ENCODE data around the gene B4GALT7. TPM values are rescaled to one million over a fixed set of nuclear protein-coding genes. Genes with fewer than 3 reads are reported as not detected.

B4GALT7 gene
- total RNA-seq, 2 experiments from 2014 or later = 31.1 to 33.8 TPM

- Mint-ChIP-seq H3K36me3 (ENCODE audit: low read depth) (peaks cover 33% of the 10 kb centered on the region), H3K9me3 (no peaks in the 10 kb centered on the region), H3K4me3 (no peak overlapping the region), H3K27ac (no peak overlapping the region), H3K27me3 (no peaks in the 10 kb centered on the region), H3K4me1 (ENCODE audit: low read depth) (peaks cover 47% of the 10 kb centered on the region)
- intact Hi-C loops (cut with DNase I, micrococcal nuclease) = loop anchor here in 1 of 2 experiments (5.0 kb wide), 1 partner anchor 550 kb away; the partner anchor contains the start of gene NHP2
- no peak for ATAC-seq (ENCODE audit: poor library complexity)
- Histone ChIP-seq H3K4me1 (ENCODE audit: insufficient read depth, low read length) (peaks cover 31% of the 10 kb centered on the region), H3K4me3 (ENCODE audit: low read length) (no peak overlapping the region), H3K27me3 (ENCODE audit: control insufficient read depth in 1 of 2, insufficient read depth in 2 of 2, low read length in 2 of 2) (no peaks in the 10 kb centered on the region), H3K9me3 (ENCODE audit: control insufficient read depth in 1 of 2, insufficient read depth in 1 of 2, low read length in 2 of 2) (no peaks in the 10 kb centered on the region), H3K36me3 (ENCODE audit: insufficient read depth, low read length) (peaks cover 5% of the 10 kb centered on the region), H3K27ac (ENCODE audit: low read depth in 1 of 2, low read length in 2 of 2) (no peak overlapping the region)
- POLR2A ChIA-PET = no interaction called here
- TF ChIP-seq CTCF (IDR thresholded peaks at IDR 0.05) = no peak
- DNase-seq = no peak
- CTCF ChIA-PET = no interaction called here
Measured at GRCh38 chr5:177602458-177602830, 2.5 kb downstream of the B4GALT7 start.

GRCh38 chr5:177603631-177604030 lies 3.7 kb downstream of the B4GALT7 start:
- Histone ChIP-seq H3K9me3 (ENCODE audit: control insufficient read depth in 1 of 2, insufficient read depth in 1 of 2, low read length in 2 of 2) (no peaks in the 10 kb centered on the region), H3K4me3 (ENCODE audit: low read length) (no peak overlapping the region), H3K27me3 (ENCODE audit: control insufficient read depth in 1 of 2, insufficient read depth in 2 of 2, low read length in 2 of 2) (no peaks in the 10 kb centered on the region), H3K4me1 (ENCODE audit: insufficient read depth, low read length) (peaks cover 35% of the 10 kb centered on the region), H3K36me3 (ENCODE audit: insufficient read depth, low read length) (peaks cover 5% of the 10 kb centered on the region), H3K27ac (ENCODE audit: low read depth in 1 of 2, low read length in 2 of 2) (no peak overlapping the region)
- peaks cover 27% of the 10 kb centered on the region for H3K36me3 Mint-ChIP-seq (ENCODE audit: low read depth)
- H3K9me3 Mint-ChIP-seq = no peaks in the 10 kb centered on the region
- no peak overlapping the region for H3K27ac Mint-ChIP-seq
- H3K4me1 Mint-ChIP-seq (ENCODE audit: low read depth) = peaks cover 44% of the 10 kb centered on the region
- intact Hi-C loops (cut with DNase I, micrococcal nuclease) = loop anchor here in 1 of 2 experiments (5.0 kb wide), 1 partner anchor 549 kb away; the partner anchor contains the start of gene NHP2
- ChIA-PET CTCF (no interaction called here), POLR2A (interaction anchor here (0.5 to 0.6 kb wide), 2 partner anchors 43 to 1104 kb away, joined by 3 read pairs; no protein-coding TSS in a partner anchor)
- no peak for TF ChIP-seq CTCF (IDR thresholded peaks at IDR 0.05)
- H3K4me3 Mint-ChIP-seq = no peak overlapping the region
- ATAC-seq (ENCODE audit: poor library complexity) (no peak), DNase-seq (no peak)
- H3K27me3 Mint-ChIP-seq = no peaks in the 10 kb centered on the region

- Mint-ChIP-seq H3K27ac (no peak overlapping the region), H3K9me3 (no peaks in the 10 kb centered on the region), H3K27me3 (no peaks in the 10 kb centered on the region), H3K4me3 (no peak overlapping the region), H3K36me3 (ENCODE audit: low read depth) (peaks cover 23% of the 10 kb centered on the region), H3K4me1 (ENCODE audit: low read depth) (peaks cover 39% of the 10 kb centered on the region)
- peaks cover 5% of the 10 kb centered on the region for H3K36me3 ChIP-seq (ENCODE audit: insufficient read depth, low read length)
- DNase-seq (peak in 1 of 14 experiments; percentile 20), ATAC-seq (ENCODE audit: poor library complexity) (no peak)
- H3K9me3 ChIP-seq (ENCODE audit: control insufficient read depth in 1 of 2, insufficient read depth in 1 of 2, low read length in 2 of 2) = no peaks in the 10 kb centered on the region
- ChIA-PET CTCF (no interaction called here), POLR2A (no interaction called here)
- no peaks in the 10 kb centered on the region for H3K27me3 ChIP-seq (ENCODE audit: control insufficient read depth in 1 of 2, insufficient read depth in 2 of 2, low read length in 2 of 2)
- TF ChIP-seq CTCF (IDR thresholded peaks at IDR 0.05) = no peak
- intact Hi-C loops (cut with DNase I, micrococcal nuclease) = loop anchor here in 1 of 2 experiments (5.0 kb wide), 1 partner anchor 548 kb away; the partner anchor contains the start of gene NHP2
- H3K4me1 ChIP-seq (ENCODE audit: insufficient read depth, low read length) = peaks cover 33% of the 10 kb centered on the region
- H3K4me3 ChIP-seq (ENCODE audit: low read length) = no peak overlapping the region
- H3K27ac ChIP-seq (ENCODE audit: low read depth in 1 of 2, low read length in 2 of 2) = no peak overlapping the region
Measured at GRCh38 chr5:177604116-177604521, 4.2 kb downstream of the B4GALT7 start.
